ENCODE data around the gene TSC22D4. TPM values are rescaled to one million over a fixed set of nuclear protein-coding genes. Genes with fewer than 3 reads are reported as not detected.

Gene TSC22D4
- total RNA-seq, 3 donors from 2014 or later, result 17.0 to 23.7 (median 19.7) TPM

DNA sequence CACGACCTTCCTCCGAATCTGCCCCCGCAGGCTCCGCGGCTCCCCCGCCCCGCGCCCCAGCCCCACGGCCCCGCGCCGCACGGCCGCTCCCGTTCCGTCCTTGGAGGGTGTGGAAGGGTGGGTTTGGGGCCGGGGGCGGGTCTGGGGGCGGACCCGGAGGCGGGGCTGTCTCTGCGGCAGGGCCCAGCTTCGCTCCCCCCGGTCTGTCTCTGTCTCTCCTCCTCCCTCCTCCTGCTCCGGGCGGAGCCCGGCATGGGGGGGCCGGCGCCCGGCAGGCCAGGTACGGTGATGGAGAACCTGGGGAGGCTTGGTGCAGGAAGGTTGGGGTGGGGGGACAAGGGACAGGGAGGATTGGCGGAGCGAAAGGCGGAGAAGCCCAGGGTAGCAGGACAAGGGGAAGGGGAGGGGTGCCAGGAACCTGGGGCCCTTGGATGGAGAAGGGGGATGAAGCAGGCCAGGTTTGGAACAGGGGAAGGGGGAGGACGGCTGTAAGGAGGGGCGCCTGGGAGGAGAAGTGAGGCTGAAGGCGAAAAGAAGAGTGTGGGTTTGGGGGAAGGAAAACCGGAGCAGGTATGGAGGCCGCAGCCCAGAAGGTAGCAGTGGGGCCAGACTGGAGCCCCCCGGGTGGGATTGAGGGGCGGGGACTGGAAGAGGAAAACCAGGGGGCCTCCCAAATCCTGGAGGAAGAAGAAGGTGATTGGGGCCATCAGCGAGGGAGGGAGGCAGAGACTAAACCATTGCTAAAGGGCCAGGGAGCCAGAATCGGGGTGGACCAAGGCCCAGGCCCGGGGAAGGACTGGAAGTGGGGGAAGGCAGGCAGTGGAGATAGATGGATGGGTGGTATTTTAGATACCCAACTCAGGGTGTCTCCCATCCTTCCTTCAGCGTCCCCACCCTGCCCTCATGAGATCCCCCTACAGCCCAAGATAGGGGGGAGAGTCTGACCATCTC is 5.0 kb upstream of the TSC22D4 start, which contains the start of gene NYAP1:
NYAP1 (plus strand) TSS at position 206 of the 951 bp plus-strand sequence. CDS start 1,385 bp downstream, outside the sequence.
- Histone ChIP-seq H3K36me3 (no peaks in the 10 kb centered on the region), H3K27ac (peak within 1 kb of the TSS; percentile 36 to 64), H3K27me3 (no peaks in the 10 kb centered on the region), H3K9me3 (no peaks in the 10 kb centered on the region), H3K4me3 (peak within 1 kb of the TSS; percentile 52 to 83 (median 69)), H3K4me1 (peaks cover 4 to 5% of the 10 kb centered on the region in 2 donors)
- TF ChIP-seq POLR2A (IDR thresholded peaks at IDR 0.05), result no peak
- intact Hi-C loops (cut with DNase I; ENCODE audit: low total_unique reads), result no loop called here
- no peak for DNase-seq (ENCODE audit: low spot score in 2 of 2)

DNA sequence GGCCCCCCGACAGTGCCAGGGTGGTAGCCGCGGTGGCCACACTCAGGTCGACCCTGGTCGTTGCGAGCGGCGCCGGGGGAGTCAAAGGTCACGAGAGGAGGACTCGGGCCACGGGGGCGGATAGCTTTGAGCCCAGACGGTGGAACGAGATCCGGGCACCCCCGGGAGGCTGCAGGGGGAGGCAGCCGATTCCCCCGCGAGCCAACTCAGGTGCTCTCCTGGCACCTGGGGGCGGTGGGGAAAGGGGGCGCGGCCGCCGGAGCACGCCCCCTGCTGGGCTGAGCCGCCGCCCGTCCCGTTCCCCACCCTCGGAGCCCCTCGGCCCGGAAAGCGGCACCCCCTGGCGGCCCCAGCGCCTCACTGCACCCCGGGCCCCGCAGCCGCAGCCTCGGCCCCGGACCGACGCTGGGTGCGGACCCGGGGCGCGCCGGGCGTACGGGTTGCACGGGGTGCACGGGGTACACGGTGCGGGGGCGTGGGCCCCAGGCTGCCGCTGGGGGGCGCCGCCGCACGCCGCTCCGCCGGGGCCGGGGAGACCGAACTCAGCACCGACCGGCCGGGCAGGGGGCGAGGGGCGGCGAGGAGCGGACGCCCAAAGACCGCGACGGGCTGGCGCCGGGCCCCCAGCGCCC is 4.2 kb upstream of the TSC22D4 start:
- no peaks in the 10 kb centered on the region for H3K27me3 ChIP-seq
- TF ChIP-seq, protein P1, sequence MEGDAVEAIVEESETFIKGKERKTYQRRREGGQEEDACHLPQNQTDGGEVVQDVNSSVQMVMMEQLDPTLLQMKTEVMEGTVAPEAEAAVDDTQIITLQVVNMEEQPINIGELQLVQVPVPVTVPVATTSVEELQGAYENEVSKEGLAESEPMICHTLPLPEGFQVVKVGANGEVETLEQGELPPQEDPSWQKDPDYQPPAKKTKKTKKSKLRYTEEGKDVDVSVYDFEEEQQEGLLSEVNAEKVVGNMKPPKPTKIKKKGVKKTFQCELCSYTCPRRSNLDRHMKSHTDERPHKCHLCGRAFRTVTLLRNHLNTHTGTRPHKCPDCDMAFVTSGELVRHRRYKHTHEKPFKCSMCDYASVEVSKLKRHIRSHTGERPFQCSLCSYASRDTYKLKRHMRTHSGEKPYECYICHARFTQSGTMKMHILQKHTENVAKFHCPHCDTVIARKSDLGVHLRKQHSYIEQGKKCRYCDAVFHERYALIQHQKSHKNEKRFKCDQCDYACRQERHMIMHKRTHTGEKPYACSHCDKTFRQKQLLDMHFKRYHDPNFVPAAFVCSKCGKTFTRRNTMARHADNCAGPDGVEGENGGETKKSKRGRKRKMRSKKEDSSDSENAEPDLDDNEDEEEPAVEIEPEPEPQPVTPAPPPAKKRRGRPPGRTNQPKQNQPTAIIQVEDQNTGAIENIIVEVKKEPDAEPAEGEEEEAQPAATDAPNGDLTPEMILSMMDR (IDR thresholded peaks at IDR 0.05), result peak; percentile 58 to 98 (median 70)
- TF ChIP-seq POLR2AphosphoS5 (IDR thresholded peaks at IDR 0.05), result no peak
- intact Hi-C loops (cut with DNase I; ENCODE audit: low total_unique reads), result no loop called here
- DNase-seq (ENCODE audit: low spot score in 2 of 2), result peak in 1 of 2 donors; percentile 71
- no peaks in the 10 kb centered on the region for H3K9me3 ChIP-seq
- H3K4me3 ChIP-seq, result peak overlapping the region; percentile 52 to 83 (median 69)
- peaks cover 4 to 5% of the 10 kb centered on the region in 2 donors for H3K4me1 ChIP-seq
- H3K36me3 ChIP-seq, result no peaks in the 10 kb centered on the region
- H3K27ac ChIP-seq, result peak overlapping the region; percentile 36 to 64

DNA sequence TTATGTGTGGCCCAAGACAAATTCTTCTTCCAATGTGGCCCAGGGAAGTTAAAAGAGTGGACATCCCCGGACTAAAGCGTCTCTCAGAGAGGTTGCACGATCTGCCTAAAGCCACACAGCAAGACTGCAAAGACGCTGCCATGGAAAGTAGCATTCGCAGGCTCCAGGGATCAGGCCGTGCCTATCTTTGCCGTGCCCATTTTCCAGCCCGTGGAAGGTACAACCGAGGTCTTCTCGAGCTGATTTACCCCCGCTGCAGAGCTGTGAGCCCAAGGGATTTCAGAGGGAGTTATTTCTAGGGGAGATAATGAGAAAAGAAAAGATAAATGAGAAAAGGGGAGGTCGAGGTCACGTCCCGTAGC is 3.7 kb upstream of the TSC22D4 start:
- intact Hi-C loops (cut with DNase I; ENCODE audit: low total_unique reads), result no loop called here
- Histone ChIP-seq H3K36me3 (no peaks in the 10 kb centered on the region), H3K27ac (peak overlapping the region; percentile 29 to 36), H3K4me1 (peaks cover 4 to 5% of the 10 kb centered on the region in 2 donors), H3K4me3 (peak overlapping the region; percentile 52 to 83 (median 69)), H3K9me3 (no peaks in the 10 kb centered on the region), H3K27me3 (no peaks in the 10 kb centered on the region)
- DNase-seq (ENCODE audit: low spot score in 2 of 2), result no peak
- TF ChIP-seq POLR2AphosphoS5 (IDR thresholded peaks at IDR 0.05), result no peak
- TF ChIP-seq, protein P1 (IDR thresholded peaks at IDR 0.05), result no peak
- no peak for TF ChIP-seq POLR2A (IDR thresholded peaks at IDR 0.05)

DNA sequence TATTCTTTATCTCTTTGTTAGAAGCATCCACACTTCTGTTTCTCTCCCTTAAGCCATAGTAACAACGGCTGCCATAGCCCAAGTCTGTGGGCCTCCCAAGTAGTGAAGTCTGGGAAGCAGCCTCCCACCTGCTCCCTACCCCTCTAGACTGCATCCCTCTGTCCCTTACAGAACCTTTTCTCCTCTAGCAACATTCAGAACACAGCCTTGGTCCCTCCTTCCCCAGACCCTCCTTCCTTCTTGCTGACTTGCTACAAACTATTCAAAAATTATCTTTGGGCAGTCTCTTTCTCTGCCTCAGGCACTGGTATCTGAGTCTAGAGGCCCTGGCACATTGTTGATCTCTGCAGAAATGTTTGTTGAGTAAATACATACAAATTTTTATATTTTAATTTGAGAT is 2.5 kb upstream of the TSC22D4 start:
- Histone ChIP-seq H3K27me3 (no peaks in the 10 kb centered on the region), H3K4me1 (peaks cover 9% of the 10 kb centered on the region in 2 donors), H3K36me3 (no peaks in the 10 kb centered on the region), H3K9me3 (no peaks in the 10 kb centered on the region), H3K27ac (no peak overlapping the region), H3K4me3 (no peak overlapping the region)
- DNase-seq (ENCODE audit: low spot score in 2 of 2), result no peak
- intact Hi-C loops (cut with DNase I; ENCODE audit: low total_unique reads), result no loop called here
- TF ChIP-seq POLR2A (IDR thresholded peaks at IDR 0.05) (no peak), POLR2AphosphoS5 (IDR thresholded peaks at IDR 0.05) (no peak)
- TF ChIP-seq, protein P1 (IDR thresholded peaks at IDR 0.05), result no peak

DNA sequence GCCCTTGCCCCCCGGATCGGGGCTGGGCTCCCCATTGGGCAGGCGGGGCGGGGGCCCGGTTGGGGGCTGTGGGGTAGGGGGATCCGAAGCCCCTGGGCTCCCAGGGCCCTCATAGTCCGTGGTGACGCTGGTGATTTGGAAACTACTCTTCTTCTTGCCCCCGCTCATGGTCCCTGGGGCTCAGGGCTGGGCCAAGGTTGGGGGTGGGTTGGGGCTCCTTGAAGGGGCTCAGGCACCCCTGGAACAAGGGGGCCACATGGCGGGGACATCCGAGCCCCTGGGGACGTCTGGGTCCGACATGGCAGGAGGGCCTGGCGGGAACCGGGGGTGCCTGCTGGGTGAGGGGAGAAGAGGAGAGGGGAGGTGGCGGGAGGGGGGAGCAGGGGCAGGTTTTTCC is 1.1 kb downstream of the TSC22D4 start:
- TF ChIP-seq, protein P1 (IDR thresholded peaks at IDR 0.05), result no peak
- TF ChIP-seq POLR2AphosphoS5 (IDR thresholded peaks at IDR 0.05), result no peak
- TF ChIP-seq POLR2A (IDR thresholded peaks at IDR 0.05), result no peak
- Histone ChIP-seq H3K27ac (peak overlapping the region; percentile 94 to 95), H3K4me1 (peaks cover 11 to 14% of the 10 kb centered on the region in 2 donors), H3K4me3 (peak overlapping the region; percentile 94 to 96 (median 95)), H3K27me3 (no peaks in the 10 kb centered on the region), H3K36me3 (no peaks in the 10 kb centered on the region), H3K9me3 (no peaks in the 10 kb centered on the region)
- no peak for DNase-seq (ENCODE audit: low spot score in 2 of 2)
- intact Hi-C loops (cut with DNase I; ENCODE audit: low total_unique reads), result loop anchor here (5.0 kb wide), 1 partner anchor 209 kb away; no protein-coding TSS in a partner anchor
